NCI-H2196 treated with DMSO at 0.1 percent for 48 hours (cell line): ENCODE measurements around the gene ETS2.
A peak's percentile ranks its signal among the peaks of the same experiment; 100 is the strongest.

ENCODE experiments used
- DNase-seq: peaks from one replicate; lab custom pipeline; 2025; ENCODE audit not compliant: unreplicated experiment; lab: John Stamatoyannopoulos, UW

ETS2 gene

DNA sequence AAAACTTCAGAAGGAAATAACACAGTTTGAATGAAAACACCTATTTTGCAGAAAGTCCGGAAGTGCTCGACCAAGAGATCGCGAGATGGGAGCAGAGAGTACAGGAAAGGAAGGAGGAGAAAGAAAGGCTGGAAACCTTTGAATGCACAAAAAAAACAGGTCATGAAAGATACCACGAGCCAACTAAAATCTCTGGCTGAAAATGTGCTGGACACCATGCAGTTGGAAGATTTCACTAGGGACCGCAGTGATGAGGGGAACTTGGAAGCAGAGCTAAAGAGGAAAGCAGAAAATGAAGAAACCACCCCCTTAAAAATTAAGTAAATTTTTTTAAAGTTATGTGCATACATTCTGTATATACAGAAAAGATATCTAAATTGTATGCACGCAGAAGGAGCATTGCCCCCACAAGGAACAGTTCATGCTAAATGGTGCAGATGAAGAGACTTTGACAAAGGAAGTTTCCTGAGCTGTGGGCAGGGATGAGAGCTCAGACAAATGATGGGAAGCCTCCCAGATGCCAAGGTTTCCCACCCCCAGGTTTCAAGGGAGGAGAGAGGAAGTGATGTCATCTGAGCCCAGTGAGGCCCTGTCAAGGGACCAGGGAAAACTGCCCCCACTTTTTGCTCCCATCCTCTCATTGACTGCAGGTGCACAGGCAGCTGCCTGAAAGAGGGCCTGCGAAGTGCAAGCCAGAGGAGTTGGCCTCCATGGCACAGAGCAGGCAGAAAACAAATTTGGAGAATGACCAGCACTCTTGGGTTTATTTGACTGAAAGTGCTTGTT is 52.5 kb downstream of the ETS2 start:
- no peak for DNase-seq

DNA sequence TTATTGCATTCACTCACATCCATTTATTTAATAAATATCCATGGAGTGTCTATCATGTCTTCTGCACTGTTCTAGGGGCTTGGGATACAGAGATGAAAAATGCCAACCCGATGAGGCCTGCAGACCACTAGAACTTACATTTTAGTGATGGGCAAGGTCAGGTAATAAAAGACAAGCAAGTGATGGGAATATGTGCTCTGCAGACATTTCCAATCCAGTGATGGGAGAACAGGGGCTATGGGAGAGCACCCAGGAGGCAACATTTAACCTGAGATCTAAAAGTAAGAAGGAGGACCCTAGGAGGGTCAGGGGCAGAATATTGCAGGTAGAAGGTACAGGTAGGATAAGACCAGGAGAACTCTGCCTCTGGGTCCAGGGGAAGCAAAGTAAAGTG is 53.1 kb downstream of the ETS2 start:
- DNase-seq: no peak

DNA sequence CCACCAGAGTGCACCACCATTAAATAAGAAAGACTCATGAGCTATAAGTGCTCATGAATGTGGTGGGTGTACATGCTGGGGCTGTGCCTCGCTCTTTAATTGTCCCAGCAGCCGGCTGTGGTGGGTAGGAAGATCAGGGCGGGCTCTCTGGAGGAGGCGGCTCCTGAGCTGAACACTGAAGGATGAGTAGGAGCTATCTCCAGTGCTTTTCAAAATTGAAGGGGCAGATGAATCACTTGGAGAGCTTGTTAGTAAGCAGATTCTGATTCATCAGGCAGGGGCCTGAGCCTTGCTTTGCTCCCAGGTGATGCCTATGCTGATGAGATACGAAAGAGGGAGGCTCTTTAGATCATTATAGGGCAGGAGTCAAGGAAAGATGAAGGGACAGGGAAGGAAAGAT is 54.1 kb downstream of the ETS2 start:
- no peak for DNase-seq

DNA sequence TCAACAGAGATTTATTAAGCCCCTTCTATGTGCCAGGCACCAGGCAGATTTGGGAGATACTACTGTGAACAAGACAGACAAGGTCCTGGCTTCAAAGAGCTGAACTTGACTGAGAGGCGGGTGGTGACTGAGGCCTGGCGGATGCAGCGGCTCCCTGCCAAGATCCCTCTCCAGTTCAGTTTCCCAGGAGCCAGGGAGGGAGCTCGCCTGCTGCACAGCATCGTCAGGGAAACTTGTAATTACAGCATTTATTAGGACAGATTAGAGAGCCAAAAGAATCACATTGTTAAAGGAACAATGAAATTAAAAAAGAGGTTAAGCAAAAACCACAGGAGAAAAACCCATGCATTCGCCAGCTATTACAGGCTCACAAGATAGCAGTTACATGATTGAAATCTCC is 55.3 kb downstream of the ETS2 start:
- DNase-seq: no peak

DNA sequence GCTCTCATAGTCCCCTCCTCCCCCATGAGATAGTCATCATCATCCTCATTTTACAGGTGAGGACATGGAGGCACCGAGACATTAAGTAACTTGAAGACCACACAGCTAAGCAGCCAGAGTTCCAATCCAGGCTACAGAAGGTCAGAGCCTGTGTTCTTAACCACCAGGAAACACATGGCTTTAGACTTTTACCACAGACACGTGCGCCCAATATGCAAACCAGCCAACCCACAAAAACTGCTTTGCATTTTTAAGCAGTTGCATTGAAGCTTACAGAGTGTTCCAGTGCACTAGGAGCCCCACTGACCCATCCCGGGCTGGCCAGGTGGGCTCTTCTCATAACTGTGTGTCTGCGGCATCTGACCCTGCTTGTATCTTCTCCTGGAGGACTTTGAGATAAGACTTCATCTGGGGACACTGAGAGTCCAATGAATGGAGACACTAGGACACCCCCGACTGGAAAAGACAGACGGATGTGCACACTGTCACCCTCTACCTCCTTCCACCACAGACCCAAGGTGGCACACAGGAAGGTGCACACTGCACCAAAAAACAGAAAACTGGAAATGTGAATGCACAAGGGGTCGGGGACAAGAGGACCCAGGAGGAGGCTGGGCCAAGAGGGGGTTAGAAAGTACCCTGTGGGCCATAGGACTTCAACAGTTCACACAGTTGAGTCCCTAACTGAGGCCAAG is 56.4 kb downstream of the ETS2 start:
- DNase-seq: no peak

DNA sequence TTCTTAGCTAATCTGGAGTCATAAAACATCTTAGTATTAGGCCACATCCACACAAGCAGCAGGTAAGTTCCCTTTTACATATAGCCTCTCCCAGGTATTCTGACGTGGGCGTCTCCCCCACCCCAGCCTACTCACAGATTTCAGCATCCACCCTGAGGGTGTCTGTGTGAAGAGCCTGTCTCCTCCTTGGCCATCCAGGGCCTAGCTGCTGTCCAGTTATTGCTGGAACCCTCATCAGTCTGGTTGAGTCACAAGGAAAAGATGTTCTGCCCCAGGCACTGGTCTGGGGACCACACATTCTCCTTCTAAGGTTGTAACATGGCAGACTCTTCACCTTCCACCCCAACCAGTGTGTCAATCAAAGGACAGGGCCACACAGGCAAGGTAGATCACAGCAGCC is 57.6 kb downstream of the ETS2 start:
- no peak for DNase-seq

DNA sequence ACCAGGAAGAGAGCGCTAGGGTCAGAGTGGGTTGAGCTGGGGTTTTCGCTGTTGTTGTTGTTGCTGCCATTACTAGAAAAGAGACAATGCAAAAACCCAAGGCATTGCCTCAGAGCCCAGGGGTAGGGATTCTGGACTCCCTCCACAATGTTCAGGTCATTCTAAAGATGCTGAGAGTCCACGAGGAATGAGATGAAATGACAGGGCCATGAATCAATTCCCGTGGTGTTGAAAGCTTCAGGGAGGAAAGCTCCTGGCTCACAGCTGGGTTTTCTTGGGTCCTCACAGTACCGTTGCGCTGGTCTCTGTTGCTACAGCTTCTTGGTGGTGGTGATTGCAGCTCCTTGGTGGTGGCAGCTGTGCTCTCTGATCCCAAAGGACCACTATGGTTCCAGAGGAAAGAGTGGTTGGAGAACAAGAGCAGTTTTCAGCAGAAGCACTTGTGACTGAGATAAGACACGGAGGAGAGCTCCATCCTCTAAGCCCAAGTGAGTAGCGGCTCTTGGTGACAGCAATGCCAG is 58.2 kb downstream of the ETS2 start:
- DNase-seq: no peak

DNA sequence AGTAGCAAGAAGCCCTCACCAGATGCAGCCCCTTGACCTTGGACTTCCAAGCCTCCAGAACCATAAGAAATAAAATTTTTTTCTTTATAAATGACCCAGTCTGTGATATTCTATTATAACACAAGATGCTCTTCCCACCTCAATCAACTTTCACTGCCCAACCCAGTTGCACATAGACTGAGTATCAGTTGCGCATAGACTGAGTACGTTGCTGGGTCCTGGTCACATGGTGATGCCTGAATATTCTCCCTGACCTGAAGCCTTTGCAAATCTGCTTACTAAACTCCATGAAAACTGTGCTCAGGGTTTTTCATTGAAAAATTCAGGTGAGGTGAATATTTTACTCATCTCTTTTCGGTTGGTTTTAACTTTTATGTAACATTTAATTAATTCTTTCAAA is 59.2 kb downstream of the ETS2 start:
- no peak for DNase-seq

DNA sequence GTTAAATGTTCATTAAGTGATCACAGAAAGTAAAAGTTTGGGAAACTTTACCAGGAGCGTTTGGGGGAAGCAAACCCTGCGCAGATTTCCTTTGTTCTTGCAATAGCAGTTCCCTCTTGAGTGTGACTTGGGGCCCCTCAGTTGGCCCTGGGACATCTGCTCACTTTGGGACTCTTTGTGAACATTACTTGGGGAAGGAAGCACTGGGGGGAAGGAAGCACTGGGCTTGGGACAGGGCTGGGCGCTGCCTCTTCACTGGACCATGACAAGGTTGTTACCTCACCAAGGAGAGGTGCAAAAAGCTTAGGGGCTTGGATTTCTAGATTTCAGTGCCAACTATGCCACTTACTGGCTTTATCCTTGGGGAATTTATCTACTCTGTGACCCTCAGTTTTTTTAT is 63.5 kb downstream of the ETS2 start:
- no peak for DNase-seq

DNA sequence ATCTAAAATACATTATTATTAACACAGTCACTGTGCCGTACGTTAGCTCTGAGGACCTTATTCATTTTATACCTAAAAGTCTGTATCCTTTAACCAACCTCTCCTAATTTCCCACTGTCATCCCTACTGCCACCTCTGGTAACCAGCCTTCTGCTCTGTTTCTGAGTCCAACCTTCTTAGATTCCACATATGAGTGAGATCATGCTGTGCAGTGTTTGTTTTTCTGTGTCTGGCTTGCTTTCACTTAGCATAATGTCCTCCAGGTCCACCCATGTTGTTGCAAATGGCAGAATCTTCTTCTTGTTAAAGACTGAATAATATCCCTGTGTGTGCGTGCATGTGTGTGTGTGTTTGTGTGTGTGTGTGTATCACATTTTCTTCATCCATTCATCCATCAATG is 64.2 kb downstream of the ETS2 start:
- DNase-seq: peak; percentile 64
